Glomerular endothelial cell (primary cell): ENCODE results near the gene NR1H2. TPM values are rescaled to one million over a fixed set of nuclear protein-coding genes. Genes with fewer than 3 reads are reported as not detected.

ENCODE experiments used
- DNase-seq: peaks from one replicate; pipeline ENCODE4 v3.0.0-alpha.2; 2011; ENCODE audit warnings: low read depth, low spot score; ENCODE audit errors: extremely low read depth
- total RNA-seq: library from RNA; depleted of rRNA; stranded (reverse); fragments of >200 nt; gene quantifications from 2 replicates; pipeline ENCODE4 v1.2.3, GENCODE V29; 2015

The NR1H2 gene
- total RNA-seq, 1 donor from 2014 or later: 65.8 TPM

DNA sequence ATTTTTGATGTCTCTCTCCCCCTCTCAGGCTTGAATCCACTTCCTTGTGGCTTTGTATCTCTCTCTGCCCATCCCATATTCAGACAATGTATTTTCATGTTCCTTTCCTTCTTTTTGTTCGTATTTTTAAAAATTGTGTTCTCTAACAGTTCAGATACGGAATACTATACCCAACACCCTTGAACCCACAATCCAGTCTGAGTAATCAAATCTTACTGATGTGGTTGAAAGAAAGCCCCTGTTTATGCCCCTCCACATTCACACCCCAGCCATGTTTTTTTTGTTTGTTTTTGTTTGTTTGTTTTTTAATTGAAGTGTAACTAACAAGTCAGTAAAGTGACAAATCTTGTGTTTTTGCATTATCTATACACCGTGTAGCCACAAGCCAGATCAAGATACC is 43.9 kb downstream of the NR1H2 start:
- no peak for DNase-seq

DNA sequence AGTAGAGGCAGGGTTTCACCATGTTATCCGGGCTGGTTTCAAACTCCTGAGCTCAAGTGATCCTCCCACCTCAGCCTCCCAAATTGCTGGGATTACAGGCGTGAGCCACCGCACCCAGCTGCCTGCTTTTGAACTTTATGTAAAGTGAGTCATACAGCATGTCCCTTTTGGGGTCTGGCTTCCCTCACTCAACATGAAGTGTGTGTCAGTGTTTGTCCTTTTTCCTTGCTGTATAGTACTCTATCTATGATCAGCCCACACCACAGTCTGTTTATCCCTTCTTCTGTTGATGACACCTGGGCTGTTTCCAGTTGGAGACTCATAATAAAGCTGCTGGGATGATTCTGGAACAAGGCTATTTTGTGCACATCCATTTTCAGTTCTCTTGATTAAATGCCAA is 44.6 kb downstream of the NR1H2 start:
- no peak for DNase-seq

DNA sequence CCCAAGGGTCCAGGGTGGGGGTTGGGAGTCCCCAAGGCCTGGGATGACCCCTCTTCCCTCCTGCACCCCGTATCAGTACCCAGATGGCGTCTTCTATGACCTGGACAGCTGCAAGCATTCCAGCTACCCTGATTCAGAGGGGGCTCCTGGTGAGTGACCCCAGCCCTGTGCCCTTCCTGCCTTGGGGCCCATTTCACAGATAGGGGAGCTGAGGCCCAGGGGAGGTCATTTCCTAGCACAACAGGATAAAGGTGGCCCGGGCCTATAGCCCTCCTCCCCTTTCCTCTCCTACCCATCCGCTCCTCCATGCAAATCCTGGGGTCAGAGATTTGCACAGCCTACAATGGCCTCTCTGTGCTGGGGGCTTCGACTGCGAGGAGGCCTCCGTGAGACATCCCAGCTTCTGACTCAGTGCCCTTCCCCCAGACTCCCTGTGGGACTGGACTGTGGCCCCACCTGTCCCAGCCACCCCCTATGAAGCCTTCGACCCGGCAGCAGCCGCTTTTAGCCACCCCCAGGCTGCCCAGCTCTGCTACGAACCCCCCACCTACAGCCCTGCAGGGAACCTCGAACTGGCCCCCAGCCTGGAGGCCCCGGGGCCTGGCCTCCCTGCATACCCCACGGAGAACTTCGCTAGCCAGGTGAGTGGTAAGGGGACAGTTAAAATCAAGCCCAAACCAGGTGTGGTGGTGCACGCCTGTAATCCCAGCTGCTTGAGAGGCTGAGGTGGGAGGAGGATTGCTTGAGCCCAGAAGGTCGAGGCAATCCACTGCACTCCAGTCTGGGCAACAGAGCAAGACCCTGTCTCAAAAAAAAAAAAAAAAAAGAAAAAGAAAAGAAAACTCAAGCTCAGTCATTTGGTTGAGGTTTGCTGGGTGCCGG is 46.4 kb downstream of the NR1H2 start:
- no peak for DNase-seq

DNA sequence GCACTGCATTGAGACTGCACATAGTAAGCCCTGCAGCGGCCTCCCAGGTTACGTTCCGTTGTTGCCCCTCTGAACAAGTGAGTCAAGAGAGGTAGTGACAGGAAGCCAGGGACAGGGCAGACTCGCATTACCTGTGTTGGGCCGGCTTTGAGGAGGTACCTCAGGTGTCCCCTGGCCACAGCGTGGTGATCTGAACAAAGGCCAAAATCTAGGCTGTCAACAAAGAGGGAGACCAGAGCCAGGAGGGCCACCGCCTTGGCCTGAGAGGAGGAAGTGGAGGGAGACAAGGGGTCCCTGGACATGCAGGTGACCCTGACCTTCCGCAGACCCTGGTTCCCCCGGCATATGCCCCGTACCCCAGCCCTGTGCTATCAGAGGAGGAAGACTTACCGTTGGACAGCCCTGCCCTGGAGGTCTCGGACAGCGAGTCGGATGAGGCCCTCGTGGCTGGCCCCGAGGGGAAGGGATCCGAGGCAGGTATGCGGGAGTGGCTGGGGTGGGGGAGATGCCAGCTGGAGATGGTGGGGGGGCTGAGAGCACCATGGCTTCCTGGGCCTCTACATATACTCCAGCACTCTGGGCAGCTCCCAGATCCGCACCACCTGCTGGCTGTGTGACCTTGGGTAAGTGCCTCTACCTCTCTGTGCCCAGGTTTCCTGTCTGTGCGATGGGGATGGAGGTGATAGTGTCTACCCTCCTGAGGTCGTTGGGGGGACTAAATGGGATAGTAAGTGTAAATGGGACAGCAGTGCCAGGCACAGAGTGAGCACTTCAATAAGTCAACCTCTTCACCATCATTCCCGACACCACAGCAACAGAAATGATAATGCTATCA is 47.2 kb downstream of the NR1H2 start:
- DNase-seq: no peak

GRCh38 chr19:50425581-50425980 is 49.3 kb downstream of the NR1H2 start:
- DNase-seq: no peak

GRCh38 chr19:50427318-50427925 is 51.2 kb downstream of the NR1H2 start:
- no peak for DNase-seq

DNA sequence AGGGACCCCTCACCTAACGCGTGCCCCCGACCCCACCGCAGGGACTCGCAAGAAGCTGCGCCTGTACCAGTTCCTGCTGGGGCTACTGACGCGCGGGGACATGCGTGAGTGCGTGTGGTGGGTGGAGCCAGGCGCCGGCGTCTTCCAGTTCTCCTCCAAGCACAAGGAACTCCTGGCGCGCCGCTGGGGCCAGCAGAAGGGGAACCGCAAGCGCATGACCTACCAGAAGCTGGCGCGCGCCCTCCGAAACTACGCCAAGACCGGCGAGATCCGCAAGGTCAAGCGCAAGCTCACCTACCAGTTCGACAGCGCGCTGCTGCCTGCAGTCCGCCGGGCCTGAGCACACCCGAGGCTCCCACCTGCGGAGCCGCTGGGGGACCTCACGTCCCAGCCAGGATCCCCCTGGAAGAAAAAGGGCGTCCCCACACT is 51.8 kb downstream of the NR1H2 start:
- no peak for DNase-seq

- no peak for DNase-seq
These were observed 52.7 kb downstream of the NR1H2 start for GRCh38 chr19:50428772-50429463.

GRCh38 chr19:50430888-50431342 is 54.7 kb downstream of the NR1H2 start:
- no peak for DNase-seq

GRCh38 chr19:50431343-50432220 is 55.3 kb downstream of the NR1H2 start:
- peak; percentile 14 for DNase-seq

GRCh38 chr19:50432221-50433028 is 56.2 kb downstream of the NR1H2 start, which contains the start of gene MYBPC2:
Gene MYBPC2 (plus strand): TSS chr19:50432892. CDS start chr19:50432954, 62 bp downstream.
- DNase-seq: no peak

Other genes starting within 250 kb of the NR1H2 start
- gene IZUMO2, start 213.2 kb upstream of the NR1H2 start, total RNA-seq: not detected in 2 replicates
- gene MYH14, start 172.8 kb upstream of the NR1H2 start, total RNA-seq: 0.99 and 1.2 TPM in 2 replicates
- 0.64 TPM in 1 of 2 replicates, not detected in the other for gene KCNC3, start 47.1 kb upstream of the NR1H2 start, total RNA-seq
- 0.10 and 0.70 TPM in 2 replicates for gene NAPSA, start 10.8 kb upstream of the NR1H2 start, total RNA-seq
- gene POLD1, start 7.9 kb downstream of the NR1H2 start, total RNA-seq: 24.0 and 29.4 TPM in 2 replicates
- gene SPIB, start 42.5 kb downstream of the NR1H2 start, total RNA-seq: not detected in 2 replicates
- not detected in 2 replicates for gene MYBPC2, start 56.4 kb downstream of the NR1H2 start, total RNA-seq
- 120 and 121 TPM in 2 replicates for gene EMC10, start 100.0 kb downstream of the NR1H2 start, total RNA-seq
- 0.39 TPM in 1 of 2 replicates, not detected in the other for gene GARIN5A, start 100.4 kb downstream of the NR1H2 start, total RNA-seq
- gene JOSD2, start 134.7 kb downstream of the NR1H2 start, total RNA-seq: 23.9 and 30.1 TPM in 2 replicates
- not detected in 2 replicates for gene ASPDH, start 137.5 kb downstream of the NR1H2 start, total RNA-seq
- not detected in 2 replicates for gene LRRC4B, start 192.0 kb downstream of the NR1H2 start, total RNA-seq